Measurements from ENCODE around the gene BAX.
"Not testable (repeated sequence)": the region's sequence is repeated elsewhere in the genome, so short reads cannot be mapped to it uniquely, and the experiment has no call there.

The BAX gene

DNA sequence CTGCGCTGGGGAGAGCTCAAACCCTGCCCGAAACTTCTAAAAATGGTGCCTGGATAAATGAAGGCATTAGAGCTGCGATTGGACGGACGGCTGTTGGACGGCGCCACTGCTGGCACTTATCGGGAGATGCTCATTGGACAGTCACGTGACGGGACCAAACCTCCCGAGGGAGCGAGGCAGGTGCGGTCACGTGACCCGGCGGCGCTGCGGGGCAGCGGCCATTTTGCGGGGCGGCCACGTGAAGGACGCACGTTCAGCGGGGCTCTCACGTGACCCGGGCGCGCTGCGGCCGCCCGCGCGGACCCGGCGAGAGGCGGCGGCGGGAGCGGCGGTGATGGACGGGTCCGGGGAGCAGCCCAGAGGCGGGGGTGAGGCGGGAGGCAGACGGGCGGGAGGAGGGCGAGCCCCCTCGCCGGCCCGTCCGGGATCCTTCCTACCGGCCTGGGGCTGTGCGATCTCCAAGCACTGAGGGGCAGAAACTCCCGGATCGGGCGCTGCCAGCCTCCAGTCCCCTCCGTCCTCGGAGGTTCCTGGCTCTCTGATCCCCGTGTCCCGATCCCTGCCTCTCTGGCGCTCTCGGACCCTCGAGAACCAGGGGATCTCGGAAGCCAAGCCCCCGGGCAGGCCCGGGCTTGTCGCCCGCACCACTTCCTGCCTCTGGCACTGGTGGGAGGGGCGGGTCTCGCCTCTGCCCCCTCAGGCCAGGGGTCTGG is at the start of gene BAX:
Gene BAX (plus strand): TSS at position 281 of the 713 bp plus-strand sequence. CDS start 54 bp downstream, at position 335.
- DNase-seq: peak; percentile 98

DNA sequence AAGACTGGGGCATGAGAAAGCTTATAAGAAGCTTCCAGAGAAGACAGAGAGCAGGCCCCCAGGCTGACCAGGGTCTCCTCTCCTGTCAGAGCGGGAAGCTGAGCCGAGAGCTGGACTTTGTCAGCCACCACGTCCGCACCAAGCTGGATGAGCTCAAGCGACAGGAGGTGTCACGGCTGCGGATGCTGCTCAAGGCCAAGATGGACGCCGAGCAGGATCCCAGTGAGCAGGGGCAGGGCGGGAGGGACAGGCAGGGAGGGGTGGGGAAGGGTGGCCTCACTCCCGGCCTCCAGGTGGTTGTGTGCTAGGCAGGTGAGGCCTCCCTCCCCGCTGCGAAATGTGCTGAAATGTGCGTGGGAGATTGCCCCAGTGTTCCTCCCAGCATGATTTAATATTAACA is 49.0 kb upstream of the BAX start:
- no peak for DNase-seq

DNA sequence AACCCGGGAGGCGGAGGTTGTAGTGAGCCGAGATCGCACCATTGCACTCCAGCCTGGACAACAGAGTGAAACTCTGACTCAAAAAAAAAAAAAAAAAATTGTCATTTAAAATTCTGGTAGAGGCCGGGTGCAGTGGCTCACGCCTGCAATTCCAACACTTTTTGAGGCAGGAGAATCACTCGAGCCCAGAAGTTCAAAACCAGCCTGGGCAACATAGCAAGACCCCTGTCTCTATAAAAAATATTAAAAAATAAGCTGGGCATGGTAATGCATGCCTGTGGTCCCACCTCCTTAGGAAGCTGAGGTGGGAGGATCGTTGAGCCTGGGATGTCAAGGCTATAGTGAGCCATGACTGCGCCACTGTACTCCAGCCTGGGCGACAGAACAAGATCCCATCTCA is 48.4 kb upstream of the BAX start:
- DNase-seq: no peak

DNA sequence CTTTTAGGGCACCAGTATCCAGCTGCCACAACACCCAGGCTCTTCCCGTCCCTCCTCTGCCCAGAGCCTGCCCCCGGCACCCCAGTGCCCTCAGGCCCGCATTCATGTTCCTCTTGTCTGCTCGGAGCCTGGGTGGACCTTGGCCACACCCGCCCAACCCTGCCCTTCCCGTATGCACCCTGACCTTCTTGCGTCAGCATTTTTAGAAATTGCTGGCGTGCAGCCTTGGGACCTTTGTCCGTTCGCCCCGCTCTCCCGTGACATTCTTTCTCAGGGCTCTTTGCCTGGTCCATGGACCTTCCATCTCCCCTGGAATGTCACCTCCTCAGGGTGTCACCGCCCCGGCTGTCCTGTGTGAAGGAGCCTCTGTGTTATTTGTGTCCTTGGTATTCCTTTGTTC is 47.0 kb upstream of the BAX start:
- no peak for DNase-seq

DNA sequence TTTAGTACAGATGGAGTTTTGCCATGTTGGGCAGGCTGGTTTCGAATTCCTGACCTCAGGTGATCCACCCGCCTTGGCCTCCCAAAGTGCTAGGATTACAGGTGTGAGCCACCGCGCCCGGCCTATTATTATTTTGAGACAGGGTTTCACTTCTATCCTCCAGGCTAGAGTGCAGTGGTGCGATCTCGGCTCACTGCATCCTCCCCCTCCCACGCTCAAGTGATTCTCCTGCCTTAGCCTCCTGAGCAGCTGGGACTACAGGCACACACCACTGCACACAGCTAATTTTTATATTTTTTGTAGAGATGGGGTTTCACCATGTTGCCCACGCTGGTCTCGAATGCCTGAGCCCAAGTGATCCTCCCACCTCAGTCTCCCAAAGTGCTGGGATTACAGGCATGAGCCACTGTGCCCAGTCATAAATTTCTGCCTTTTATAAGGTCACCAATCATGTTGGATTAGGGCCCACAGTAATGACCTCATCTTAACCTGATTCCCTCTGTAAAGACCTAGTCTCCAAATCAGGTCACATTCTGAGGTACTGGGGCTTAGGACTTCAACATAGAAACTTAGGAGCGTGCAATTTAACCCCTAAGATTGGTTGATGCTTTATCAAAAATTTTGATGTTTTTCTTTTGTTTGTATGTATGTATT is 45.1 kb upstream of the BAX start:
- DNase-seq: not testable (repeated sequence)

DNA sequence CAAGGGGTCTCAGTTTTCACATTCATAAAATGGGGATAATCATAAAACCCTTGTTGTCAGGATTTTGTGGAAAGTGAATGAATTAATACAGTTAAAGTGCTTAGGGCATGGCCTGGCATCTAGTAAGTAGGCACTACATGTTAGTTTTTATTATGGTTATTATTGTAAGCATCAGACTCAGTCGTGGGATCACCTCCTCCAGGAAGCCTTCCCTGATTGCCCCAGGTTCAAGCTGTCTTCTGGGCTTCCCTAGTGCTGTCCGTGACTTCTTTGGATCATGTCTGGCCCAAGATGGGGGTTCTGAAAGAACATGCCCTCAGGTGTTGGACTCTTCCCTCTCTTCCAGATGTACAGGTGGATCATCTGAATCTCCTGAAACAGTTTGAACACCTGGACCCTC is 43.9 kb upstream of the BAX start:
- no peak for DNase-seq

DNA sequence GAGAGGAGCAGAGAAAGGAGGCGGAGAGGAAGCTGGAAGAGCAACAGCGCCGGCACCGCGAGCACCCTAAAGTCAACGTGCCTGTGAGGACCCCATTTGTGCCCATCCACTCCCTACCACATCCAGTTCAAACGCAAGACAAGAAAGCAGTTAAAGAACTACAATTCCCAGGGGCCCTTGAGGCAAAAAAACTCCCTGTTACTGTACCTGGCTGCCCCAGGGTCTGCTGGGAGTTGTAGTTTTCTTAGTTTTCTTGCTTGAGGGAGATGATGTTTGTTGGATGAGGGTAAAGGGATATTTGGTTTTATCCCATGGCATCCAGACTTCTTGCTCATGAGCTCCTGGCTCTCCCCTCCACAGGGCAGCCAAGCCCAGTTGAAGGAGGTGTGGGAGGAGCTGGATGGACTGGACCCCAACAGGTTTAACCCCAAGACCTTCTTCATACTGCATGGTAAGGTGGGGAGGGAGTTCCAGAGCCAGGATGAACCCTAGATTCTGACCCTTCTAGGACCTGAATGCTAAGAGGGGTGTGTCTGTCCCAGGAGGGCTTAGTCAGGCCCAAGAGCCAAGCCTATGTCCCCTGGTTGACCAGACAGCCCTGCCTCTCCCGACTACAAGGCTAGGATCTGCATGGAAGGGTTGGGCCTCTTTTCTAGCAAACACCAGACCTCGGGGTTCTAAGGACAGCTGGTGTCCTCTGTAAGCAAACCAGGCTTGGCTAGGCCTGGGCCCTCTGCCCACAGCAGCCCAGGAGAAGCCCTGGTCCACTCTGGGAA is 41.4 kb upstream of the BAX start:
- no peak for DNase-seq

DNA sequence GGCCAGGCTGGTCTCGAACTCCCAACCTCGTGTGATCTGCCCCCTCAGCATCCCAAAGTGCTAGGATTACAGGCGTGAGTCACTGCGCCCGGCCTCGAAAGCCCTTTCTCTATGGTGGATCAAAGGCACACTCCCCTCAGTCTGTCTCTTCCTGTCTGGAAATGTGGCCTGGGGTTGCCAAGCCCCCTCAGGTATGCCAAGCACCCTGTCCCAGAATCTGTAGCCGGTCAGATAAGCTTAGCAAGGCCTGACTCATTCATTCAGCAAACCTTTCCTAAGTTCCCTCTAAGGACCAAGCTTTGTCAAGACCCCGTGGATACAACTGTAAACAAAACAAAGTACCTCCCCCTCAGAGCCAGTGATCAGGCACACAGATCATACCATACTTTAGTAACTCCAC is 40.5 kb upstream of the BAX start:
- DNase-seq: no peak

DNA sequence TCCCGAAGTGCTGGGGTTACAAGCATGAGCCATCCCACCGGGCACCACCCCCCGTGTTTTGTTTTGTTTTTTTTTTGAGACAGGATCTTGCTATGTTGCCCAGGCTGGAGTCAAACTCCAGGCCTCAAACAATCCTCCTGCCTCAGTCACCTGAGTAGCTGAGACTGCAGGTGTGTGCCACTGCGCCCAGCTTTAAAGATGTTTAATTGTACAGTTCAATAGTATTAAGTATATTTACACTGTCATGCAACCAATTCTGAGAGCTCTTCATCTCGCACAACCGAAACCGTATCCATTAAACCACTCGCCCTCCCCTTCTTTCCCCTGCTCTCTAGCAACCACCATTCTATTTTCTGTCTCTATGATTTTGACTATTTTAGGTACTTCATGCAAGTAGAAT is 38.9 kb upstream of the BAX start:
- no peak for DNase-seq

DNA sequence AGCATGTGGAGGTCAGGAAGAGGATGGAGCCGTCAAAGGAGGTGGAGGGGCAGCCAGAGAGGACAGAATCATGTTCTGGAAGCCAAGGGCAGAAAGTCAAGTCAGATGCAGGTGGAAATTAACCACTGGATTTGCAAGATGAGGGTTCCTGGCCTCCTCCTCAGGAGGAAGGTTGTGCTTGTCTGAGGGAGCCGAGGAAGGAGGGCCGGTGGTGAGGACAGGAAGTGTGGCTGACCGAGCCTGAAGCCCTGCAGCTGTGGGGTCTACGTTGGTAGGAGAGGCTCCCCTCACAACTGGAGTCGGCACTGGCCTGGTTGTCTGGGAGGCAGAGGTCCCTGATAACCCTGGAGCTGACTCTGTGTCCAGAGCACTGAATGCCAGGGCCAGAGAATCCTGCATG is 36.6 kb upstream of the BAX start:
- DNase-seq: no peak

DNA sequence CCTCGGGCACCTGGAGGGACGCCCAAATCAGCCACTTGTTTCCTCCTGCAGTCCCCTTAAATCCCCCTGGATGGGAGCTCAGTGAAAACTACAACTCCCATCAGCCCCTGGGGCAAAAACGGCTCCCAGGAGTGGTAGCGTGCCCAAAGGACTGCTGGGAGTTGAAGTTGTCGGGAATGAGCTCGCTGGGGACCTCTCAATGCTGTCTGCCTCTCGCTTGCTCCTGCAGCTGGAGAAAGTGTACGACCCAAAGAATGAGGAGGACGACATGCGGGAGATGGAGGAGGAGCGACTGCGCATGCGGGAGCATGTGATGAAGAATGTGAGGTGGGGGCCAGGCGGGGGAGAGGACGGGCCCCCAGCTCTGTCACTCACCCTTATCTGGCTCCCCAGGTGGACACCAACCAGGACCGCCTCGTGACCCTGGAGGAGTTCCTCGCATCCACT is 35.9 kb upstream of the BAX start:
- DNase-seq: no peak

DNA sequence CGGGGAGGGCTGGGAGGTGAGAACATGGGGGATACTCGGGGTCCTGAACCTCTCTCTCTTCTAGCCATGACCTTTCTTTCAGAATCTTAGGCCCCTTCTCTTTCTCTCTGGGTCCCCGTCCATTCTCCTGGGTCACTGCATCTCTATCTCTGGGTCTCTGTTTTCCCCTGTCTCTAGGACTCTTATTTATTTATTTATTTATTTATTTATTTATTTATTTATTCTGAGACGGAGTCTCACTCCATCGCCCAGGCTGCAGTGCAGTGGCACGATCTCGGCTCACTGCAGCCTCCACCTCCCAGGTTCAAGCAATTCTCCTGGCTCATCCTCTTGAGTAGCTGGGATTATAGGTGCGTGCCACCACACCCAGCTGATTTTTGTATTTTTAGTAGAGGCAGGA is 35.4 kb upstream of the BAX start:
- not testable (repeated sequence) for DNase-seq

DNA sequence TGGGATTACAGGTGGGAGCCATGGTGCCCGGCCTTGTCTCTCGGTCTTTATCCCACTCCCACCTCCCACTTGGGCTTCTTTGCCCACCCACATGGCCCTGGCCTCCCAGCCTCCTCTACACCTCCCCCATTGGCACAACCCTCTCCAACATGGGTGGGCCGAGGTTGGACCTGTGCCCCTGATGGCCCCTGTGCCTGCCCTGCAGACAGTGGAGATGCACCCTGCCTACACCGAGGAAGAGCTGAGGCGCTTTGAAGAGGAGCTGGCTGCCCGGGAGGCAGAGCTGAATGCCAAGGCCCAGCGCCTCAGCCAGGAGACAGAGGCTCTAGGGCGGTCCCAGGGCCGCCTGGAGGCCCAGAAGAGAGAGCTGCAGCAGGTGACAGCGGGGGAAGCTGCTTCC is 33.7 kb upstream of the BAX start:
- DNase-seq: no peak

DNA sequence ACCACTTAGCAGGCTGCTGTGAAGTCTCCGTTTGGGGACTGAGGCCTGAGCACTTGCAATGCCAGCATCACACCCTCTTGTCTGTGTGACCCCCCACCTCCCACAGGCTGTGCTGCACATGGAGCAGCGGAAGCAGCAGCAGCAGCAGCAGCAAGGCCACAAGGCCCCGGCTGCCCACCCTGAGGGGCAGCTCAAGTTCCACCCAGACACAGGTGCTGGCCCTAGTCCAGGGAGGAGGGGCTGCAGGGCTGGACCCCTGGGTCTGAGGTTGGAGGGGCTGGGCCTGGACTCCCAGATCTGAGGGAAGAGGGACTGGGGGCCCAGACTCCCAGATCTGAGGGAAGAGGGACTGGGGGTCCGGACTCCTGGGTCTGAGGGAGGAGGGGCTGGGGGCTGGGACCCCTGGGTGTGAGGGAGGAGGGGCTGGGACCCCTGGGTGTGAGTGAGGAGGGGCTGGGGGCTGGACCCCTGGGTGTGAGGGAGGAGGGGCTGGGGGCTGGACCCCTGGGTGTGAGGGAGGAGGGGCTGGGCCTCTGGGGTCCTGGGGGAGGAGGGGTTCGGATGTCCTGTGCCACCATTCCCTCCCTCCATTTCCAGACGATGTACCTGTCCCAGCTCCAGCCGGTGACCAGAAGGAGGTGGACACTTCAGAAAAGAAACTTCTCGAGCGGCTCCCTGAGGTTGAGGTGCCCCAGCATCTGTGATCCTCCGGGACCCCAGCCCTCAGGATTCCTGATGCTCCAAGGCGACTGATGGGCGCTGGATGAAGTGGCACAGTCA is 32.8 kb upstream of the BAX start:
- no peak for DNase-seq

DNA sequence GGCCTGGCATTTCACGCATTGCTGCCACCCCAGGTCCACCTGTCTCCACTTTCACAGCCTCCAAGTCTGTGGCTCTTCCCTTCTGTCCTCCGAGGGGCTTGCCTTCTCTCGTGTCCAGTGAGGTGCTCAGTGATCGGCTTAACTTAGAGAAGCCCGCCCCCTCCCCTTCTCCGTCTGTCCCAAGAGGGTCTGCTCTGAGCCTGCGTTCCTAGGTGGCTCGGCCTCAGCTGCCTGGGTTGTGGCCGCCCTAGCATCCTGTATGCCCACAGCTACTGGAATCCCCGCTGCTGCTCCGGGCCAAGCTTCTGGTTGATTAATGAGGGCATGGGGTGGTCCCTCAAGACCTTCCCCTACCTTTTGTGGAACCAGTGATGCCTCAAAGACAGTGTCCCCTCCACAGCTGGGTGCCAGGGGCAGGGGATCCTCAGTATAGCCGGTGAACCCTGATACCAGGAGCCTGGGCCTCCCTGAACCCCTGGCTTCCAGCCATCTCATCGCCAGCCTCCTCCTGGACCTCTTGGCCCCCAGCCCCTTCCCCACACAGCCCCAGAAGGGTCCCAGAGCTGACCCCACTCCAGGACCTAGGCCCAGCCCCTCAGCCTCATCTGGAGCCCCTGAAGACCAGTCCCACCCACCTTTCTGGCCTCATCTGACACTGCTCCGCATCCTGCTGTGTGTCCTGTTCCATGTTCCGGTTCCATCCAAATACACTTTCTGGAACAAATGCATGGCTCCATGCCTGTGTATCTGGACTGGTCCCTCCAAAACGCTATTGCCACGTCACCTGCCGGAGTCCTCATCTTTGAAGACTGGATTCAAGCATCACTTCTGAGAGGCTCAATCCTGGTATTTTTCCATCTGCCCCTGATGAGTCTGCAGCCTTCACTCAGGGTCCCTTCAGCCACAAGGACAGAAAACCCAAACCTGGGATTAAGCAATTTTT is 31.9 kb upstream of the BAX start:
- DNase-seq: no peak

DNA sequence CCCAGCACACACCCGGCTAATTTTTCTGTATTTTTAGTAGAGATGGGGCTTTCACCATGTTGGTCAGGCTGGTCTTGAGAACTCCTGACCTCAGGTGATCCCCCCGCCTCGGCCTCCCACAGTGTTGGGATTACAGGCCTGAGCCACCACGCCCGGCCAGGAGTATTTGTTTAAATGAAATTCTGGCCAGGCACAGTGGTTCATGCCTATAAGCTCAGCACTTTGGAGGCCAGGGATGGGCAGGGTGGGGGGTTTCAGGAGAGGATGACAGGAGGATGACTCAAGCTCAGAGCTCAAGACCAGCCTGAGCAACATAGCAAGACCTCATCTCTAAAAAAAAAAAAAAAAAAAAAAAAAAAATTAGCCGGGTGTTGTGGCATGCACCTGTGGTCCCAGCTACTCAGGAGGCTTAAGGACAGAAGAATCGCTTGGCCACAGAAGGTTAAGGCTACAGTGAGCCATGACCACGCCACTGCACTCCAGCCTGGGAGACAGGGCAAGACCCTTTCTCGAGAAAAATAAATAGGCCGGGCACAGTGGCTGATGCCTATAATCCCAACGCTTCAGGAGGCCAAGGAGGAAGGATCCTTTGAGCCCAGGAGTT is 29.3 kb upstream of the BAX start:
- DNase-seq: no peak

DNA sequence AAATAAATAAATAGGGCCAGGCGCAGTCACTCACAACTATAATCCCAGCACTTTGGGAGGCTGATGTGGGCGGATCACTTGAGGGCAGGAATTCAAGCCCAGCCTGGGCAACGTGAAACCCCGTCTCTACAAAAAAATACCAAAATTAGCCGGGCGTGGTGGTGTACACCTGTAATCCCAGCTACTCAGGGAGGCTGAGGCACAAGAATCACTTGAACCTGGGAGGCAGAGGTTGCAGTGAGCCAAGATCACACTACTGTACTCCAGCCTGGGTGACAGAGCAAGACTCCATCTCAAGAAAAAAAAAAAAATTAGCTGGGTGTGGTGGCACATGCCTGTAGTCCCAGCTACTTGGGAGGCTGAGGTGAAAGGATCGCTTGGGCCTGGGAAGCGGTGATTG is 28.8 kb upstream of the BAX start:
- not testable (repeated sequence) for DNase-seq

DNA sequence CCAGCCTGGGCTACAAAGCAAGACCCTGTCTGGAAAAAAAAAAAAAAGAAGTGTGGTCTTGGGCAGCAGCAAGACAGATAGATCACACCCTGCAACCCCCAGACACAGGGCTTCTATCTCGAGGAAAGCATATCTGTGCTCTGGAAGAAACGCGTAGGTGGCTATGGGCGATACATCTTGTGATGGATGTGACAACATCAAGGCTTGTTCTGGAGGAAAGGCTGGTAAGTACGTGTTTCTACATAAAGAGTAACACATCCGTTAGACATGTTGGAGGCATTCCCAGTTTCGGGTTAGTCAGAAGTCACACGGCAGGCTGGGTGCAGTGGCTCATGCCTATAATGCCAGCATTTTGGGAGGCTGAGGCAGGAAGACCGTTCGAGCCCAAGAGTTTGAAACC is 27.8 kb upstream of the BAX start:
- DNase-seq: no peak

DNA sequence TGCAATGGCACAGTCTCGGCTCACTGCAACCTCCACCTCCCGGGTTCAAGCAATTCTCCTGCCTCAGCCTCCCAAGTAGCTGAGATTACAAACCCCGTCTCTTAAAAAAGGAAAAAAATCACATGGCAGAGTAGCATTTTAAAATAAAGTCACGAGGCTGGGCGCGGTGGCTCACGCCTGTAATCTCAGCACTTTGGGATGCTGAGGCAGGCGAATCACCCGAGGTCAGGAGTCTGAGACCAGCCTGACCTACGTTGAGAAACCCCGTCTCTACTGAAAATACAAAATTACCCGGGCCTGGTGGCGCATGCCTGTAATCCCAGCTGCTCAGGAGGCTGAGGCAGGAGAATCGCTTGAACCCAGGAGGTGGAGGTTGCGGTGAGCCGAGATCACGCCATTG is 27.0 kb upstream of the BAX start:
- not testable (repeated sequence) for DNase-seq

DNA sequence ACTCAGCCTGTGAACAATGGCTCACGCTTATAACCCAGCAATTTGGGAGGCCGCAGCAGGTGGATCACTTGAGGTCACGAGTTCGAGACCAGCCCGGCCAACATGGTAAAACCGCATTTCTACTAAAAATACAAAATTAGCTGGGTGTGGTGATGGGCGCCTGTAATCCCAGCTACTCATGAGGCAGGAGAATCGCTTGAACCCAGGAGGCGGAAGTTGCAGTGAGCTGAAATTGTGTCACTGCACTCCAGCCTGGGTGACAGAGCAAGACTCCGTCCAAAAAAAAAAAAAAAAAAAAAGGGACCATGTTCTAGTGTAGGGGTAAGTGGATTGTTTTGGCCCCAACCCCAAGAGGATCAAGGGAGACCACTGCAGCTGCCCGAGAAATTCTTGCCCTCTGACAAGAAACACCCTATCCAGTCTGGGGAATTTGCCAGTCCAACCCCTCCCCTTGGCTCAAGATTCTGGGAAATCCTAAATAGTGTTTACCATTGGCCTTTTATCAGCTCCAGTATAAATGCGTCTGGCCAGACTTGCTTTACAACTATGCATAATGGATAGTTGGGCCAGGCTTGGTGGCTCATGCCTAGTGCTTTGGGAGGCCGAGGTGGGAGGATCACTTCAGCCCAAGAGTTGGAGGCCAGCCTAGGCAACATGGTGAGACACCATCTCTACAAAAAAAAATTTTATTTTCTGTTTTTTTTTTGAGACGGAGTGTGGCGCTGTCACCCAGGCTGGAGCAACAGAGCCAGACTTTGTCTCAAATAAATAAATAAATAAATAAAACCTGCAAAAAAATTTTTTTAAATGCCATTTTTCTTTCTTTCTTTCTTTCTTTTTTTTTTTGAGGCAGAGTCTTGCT is 26.3 kb upstream of the BAX start:
- DNase-seq: no peak
